ENCODE data around the gene DDX1. TPM values are rescaled to one million over a fixed set of nuclear protein-coding genes. Genes with fewer than 3 reads are reported as not detected.

The DDX1 gene
- total and polyA plus RNA-seq, 10 donors = 32.6 to 62.0 (median 48.3) TPM

DNA sequence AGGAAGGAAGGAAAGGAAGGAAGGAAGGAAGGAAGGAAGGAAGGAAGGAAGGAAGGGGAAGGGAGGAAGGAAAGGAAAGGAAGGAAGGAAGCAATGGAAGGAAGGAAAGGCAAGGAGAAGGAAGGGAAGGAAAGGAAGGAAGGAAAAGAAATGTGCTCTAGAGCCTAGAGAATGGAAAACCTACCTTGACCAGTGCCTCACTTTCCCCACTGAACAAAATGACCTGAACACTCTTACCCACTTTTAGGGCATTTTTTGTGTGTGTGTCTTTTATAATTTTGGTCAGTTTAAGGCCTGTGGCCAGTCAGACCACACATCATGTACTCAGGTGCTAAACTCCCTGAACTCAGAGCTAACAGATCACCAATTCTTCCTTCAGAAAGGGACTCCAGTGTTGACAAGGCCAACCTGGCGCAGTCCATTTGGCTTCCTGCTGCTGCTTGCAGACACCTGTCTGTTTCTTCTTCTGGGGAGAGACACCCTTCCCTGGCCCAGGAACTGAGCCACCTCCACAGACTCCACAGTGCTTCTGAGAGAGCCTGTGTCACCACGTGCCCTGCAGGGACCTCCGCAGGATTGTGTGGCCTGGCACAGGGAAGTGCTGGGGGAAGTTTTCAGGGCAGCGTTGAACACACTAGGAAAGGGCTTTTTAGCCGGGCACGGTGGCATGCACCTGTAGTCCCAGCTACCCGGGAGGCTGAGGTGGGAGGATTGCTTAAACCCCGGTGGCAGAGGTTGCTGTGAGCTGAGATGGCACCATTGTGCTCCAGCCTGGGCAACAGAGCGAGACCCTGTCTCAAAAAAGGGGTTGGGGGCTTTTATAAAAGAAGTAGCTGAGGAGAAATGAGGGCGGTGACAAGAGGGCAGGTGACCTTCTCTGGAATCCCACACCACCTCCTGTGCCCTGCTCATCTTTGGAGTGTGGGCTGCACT lies 57.2 kb downstream of the DDX1 start:
- peaks cover 0 to 14% (median 0%) of the 10 kb centered on the region in 6 donors for H3K4me1 ChIP-seq
- no peaks in the 10 kb centered on the region for H3K27me3 ChIP-seq (replicated peaks in 1 of 7)
- whole genome bisulfite sequencing, 5 donors = 81 to 90% (median 87%) methylated on average over 7 to 10 of the region's 10 CpGs
- H3K36me3 ChIP-seq = no peaks in the 10 kb centered on the region
- no peak overlapping the region for H3K4me3 ChIP-seq
- no peak for DNase-seq
- H3K27ac ChIP-seq = no peak overlapping the region
- intact Hi-C loops (cut with DNase I; ENCODE audit: low total_unique reads) = no loop called here
- H3K9me3 ChIP-seq = no peaks in the 10 kb centered on the region
- TF ChIP-seq POLR2A (IDR thresholded peaks at IDR 0.05) = no peak
- no peak for TF ChIP-seq POLR2AphosphoS5 (IDR thresholded peaks at IDR 0.05)
- TF ChIP-seq, protein P1, sequence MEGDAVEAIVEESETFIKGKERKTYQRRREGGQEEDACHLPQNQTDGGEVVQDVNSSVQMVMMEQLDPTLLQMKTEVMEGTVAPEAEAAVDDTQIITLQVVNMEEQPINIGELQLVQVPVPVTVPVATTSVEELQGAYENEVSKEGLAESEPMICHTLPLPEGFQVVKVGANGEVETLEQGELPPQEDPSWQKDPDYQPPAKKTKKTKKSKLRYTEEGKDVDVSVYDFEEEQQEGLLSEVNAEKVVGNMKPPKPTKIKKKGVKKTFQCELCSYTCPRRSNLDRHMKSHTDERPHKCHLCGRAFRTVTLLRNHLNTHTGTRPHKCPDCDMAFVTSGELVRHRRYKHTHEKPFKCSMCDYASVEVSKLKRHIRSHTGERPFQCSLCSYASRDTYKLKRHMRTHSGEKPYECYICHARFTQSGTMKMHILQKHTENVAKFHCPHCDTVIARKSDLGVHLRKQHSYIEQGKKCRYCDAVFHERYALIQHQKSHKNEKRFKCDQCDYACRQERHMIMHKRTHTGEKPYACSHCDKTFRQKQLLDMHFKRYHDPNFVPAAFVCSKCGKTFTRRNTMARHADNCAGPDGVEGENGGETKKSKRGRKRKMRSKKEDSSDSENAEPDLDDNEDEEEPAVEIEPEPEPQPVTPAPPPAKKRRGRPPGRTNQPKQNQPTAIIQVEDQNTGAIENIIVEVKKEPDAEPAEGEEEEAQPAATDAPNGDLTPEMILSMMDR (IDR thresholded peaks at IDR 0.05 in 8 of 11, conservative IDR thresholded peaks at IDR 0.05 in 3 of 11) = no peak

DNA sequence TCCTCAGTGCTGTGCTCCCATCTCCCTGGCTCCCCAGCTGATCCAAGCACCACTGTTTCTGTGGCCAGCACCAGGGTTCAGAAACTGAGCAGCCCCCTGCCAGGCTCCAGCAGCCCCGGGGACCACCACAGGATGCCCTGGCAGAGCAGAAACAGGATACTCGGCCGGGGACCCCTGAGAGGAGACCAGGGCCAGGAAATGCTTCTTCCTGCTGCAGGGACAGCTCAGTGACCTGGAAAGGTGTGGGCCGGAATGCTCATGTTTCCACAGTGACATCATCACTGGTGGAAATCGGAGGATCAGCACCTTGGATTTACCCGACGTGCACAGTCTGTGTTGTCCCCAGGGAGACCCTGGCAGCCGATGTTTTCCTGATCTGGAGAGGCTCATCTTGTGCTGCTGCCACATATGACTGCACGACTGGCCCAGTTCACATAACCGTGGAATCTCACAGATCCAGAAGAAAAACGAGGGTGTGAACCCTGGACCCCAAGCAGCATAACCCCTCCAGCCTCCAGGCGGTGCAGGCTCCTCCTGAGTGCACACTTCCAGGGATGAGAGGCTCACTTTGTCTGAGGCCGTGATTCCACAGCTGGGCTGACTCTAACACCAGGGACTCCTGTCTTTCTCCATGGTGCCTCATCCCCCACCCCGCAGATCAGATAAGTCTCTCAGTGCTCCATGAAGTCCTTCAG lies 58.0 kb downstream of the DDX1 start:
- H3K27ac ChIP-seq = no peak overlapping the region
- no peak overlapping the region for H3K4me3 ChIP-seq
- peaks cover 0 to 14% (median 0%) of the 10 kb centered on the region in 6 donors for H3K4me1 ChIP-seq
- no peaks in the 10 kb centered on the region for H3K36me3 ChIP-seq
- no peak for DNase-seq
- intact Hi-C loops (cut with DNase I; ENCODE audit: low total_unique reads) = no loop called here
- no peaks in the 10 kb centered on the region for H3K9me3 ChIP-seq
- WGBS, 5 donors = 63 to 79% (median 69%) methylated on average over 12 to 14 of the region's 14 CpGs
- no peaks in the 10 kb centered on the region for H3K27me3 ChIP-seq (replicated peaks in 1 of 7)
- TF ChIP-seq, protein P1 (IDR thresholded peaks at IDR 0.05 in 8 of 11, conservative IDR thresholded peaks at IDR 0.05 in 3 of 11) = no peak
- TF ChIP-seq POLR2A (IDR thresholded peaks at IDR 0.05) = no peak
- TF ChIP-seq POLR2AphosphoS5 (IDR thresholded peaks at IDR 0.05) = no peak

DNA sequence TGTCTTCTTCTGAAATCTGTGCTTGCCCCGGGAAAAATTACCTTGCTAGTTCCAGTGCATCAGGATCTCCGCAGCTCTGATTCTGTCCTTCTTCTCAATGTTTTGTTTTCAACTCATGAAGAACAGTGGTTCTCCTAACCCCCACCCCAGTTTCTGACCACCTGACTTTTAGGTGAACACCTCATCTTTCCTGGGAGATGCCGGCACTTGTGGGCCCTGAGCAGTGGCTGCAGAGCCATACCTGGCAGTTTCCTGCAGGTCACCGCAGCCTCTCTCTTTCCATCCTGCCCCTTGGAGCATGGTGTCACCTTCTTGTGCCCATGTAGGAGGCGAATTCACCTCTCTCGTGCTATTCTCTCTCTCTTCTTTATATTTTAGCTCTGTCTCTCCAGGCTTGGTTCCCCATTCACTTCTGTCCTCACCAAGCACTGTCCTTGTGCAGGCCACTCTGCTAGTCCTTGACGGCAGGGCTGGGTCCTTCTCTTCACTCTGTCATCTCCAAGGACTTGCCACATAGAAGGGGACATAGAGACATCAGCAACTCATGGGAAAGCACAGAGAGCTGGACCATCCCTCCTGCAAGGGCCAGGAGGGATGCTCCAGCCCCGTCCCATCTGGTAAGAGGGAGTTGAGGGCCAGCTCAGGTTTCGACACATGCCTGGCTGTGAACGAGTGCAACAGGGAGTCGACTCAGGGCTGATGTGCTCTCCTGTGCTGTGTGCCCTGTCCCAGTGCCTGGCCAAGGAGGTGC lies 59.1 kb downstream of the DDX1 start:
- peaks cover 0 to 14% (median 0%) of the 10 kb centered on the region in 6 donors for H3K4me1 ChIP-seq
- no peak overlapping the region for H3K27ac ChIP-seq
- no peak overlapping the region for H3K4me3 ChIP-seq
- intact Hi-C loops (cut with DNase I; ENCODE audit: low total_unique reads) = no loop called here
- TF ChIP-seq POLR2AphosphoS5 (IDR thresholded peaks at IDR 0.05) (no peak), POLR2A (IDR thresholded peaks at IDR 0.05) (no peak)
- TF ChIP-seq, protein P1 (IDR thresholded peaks at IDR 0.05 in 8 of 11, conservative IDR thresholded peaks at IDR 0.05 in 3 of 11) = no peak
- no peaks in the 10 kb centered on the region for H3K27me3 ChIP-seq (replicated peaks in 1 of 7)
- WGBS, 5 donors = 80 to 97% (median 88%) methylated on average over 7 to 11 of the region's 11 CpGs
- no peaks in the 10 kb centered on the region for H3K36me3 ChIP-seq
- DNase-seq = no peak
- H3K9me3 ChIP-seq = no peaks in the 10 kb centered on the region

Data from spleen (tissue), 11 donors.